AG04450 (cell line): Measurements from ENCODE around the gene NHP2. TPM values are rescaled to one million over a fixed set of nuclear protein-coding genes. Genes with fewer than 3 reads are reported as not detected.

ENCODE experiments used
- CTCF ChIA-PET: fragments of 300-600, 350-600 bp; formaldehyde crosslinking; extraction: SDS; loops from one replicate; lab custom pipeline; 2022; ENCODE audit warnings: antibody characterized with exemption, inconsistent platforms; lab: Charles Lee
- POLR2A ChIA-PET: fragments of 350-600 bp; formaldehyde crosslinking; extraction: SDS; loops from one replicate; lab custom pipeline; 2021; ENCODE audit warnings: antibody characterized with exemption, inconsistent platforms; lab: Yijun Ruan, JAX
- DNase-seq: peaks from one replicate; pipeline ENCODE4 v3.0.0-alpha.2; 2011; ENCODE audit warnings: low read depth, low spot score
- H3K27ac ChIP-seq: one replicate; pipeline ENCODE4 v1.5.1; 2012; ENCODE audit warnings: low read depth, low read length, control low read depth
- H3K27me3 ChIP-seq: one replicate; pipeline ENCODE4 v1.6.0; 2012; ENCODE audit warnings: low read length; ENCODE audit not compliant: control insufficient read depth, insufficient read depth
- H3K4me3 ChIP-seq: 2 replicates; pipeline ENCODE4 v1.5.1; 2011; ENCODE audit warnings: mild to moderate bottlenecking, low read depth, low read length, control low read depth
- H3K9me3 ChIP-seq: 2 replicates; pipeline ENCODE4 v1.5.1; 2012; ENCODE audit warnings: low read length; ENCODE audit not compliant: control insufficient read depth, insufficient read depth
- CTCF ChIP-seq: IDR thresholded peaks from 2 replicates; pipeline ENCODE4 v1.5.1; 2011; ENCODE audit warnings: low read depth, low read length, control low read depth, inconsistent platforms
- polyA plus RNA-seq: library from polyadenylated mRNA; depleted of rRNA; stranded (reverse); fragments of >200 nt; gene quantifications from 2 replicates; pipeline ENCODE4 v1.2.3, GENCODE V29; 2011

NHP2 gene
- polyA plus RNA-seq, 1 experiment, result 93.1 TPM

GRCh38 chr5:178108966-178109365, 44.7 kb downstream of the NHP2 start:
- H3K27ac ChIP-seq, result no peak overlapping the region
- DNase-seq, result no peak
- H3K4me3 ChIP-seq, result no peak overlapping the region
- POLR2A ChIA-PET, result no interaction called here
- no peak for TF ChIP-seq CTCF
- CTCF ChIA-PET, result no interaction called here
- peaks cover 25% of the 10 kb centered on the region for H3K27me3 ChIP-seq
- H3K9me3 ChIP-seq, result peaks cover 8% of the 10 kb centered on the region

GRCh38 chr5:178108446-178108845, 45.2 kb downstream of the NHP2 start:
- CTCF ChIA-PET, result no interaction called here
- no peak overlapping the region for H3K27ac ChIP-seq
- no peak for DNase-seq
- peaks cover 8% of the 10 kb centered on the region for H3K9me3 ChIP-seq
- no peak overlapping the region for H3K4me3 ChIP-seq
- H3K27me3 ChIP-seq, result peaks cover 23% of the 10 kb centered on the region
- TF ChIP-seq CTCF, result no peak
- POLR2A ChIA-PET, result interaction anchor here (1.6 kb wide), 1 partner anchor 30 kb away, joined by 8 read pairs; no protein-coding TSS in a partner anchor

- Histone ChIP-seq H3K4me3 (no peak overlapping the region), H3K27ac (no peak overlapping the region), H3K27me3 (peaks cover 20% of the 10 kb centered on the region), H3K9me3 (peaks cover 6% of the 10 kb centered on the region)
- DNase-seq, result no peak
- POLR2A ChIA-PET, result interaction anchor here (1.6 kb wide), 1 partner anchor 30 kb away, joined by 8 read pairs; no protein-coding TSS in a partner anchor
- CTCF ChIA-PET, result no interaction called here
- no peak for TF ChIP-seq CTCF
Measured at GRCh38 chr5:178107756-178108310, 45.9 kb downstream of the NHP2 start.

- no peak for DNase-seq
- TF ChIP-seq CTCF, result no peak
- no peak overlapping the region for H3K27ac ChIP-seq
- POLR2A ChIA-PET, result interaction anchor here (1.6 kb wide), 1 partner anchor 28 kb away, joined by 8 read pairs; no protein-coding TSS in a partner anchor
- CTCF ChIA-PET, result interaction anchor here (0.9 kb wide), 1 partner anchor 31 kb away, joined by 3 read pairs; no protein-coding TSS in a partner anchor
- no peak overlapping the region for H3K4me3 ChIP-seq
- no peaks in the 10 kb centered on the region; the same call in 1 of the 2 replicates for H3K9me3 ChIP-seq
- peaks cover 14% of the 10 kb centered on the region for H3K27me3 ChIP-seq
Measured at GRCh38 chr5:178106556-178107239, 47.0 kb downstream of the NHP2 start.

GRCh38 chr5:178106086-178106485, 47.6 kb downstream of the NHP2 start:
- ChIA-PET POLR2A (no interaction called here), CTCF (interaction anchor here (0.7 to 0.9 kb wide), 2 partner anchors 30 to 1744 kb away, joined by 3 to 4 read pairs; no protein-coding TSS in a partner anchor)
- Histone ChIP-seq H3K27me3 (peaks cover 14% of the 10 kb centered on the region), H3K27ac (no peak overlapping the region), H3K9me3 (no peaks in the 10 kb centered on the region; the same call in 1 of the 2 replicates), H3K4me3 (no peak overlapping the region)
- no peak for TF ChIP-seq CTCF
- DNase-seq, result no peak
